IMR-90 (cell line): ENCODE data around the gene BRCC3. TPM values are rescaled to one million over a fixed set of nuclear protein-coding genes. Genes with fewer than 3 reads are reported as not detected.

Source experiments
- ATAC-seq: fragments of 200-7000 bp; cut with Tn5 transposase; 2 replicates; pipeline ENCODE4 v1.9.1; 2020; ENCODE audit warnings: low read depth, mild to moderate bottlenecking, moderate library complexity
- BruUV-seq: library from RNA; stranded (reverse); fragments of 400-500 nt; replicated peaks from 2 replicates; lab custom pipeline; 2021; lab: Mats Ljungman, UMichigan
- CTCF ChIA-PET: fragments of 300-600 bp; formaldehyde crosslinking; extraction: SDS; loops from one replicate; lab custom pipeline; 2021; ENCODE audit warnings: antibody characterized with exemption; lab: Yijun Ruan, JAX
- POLR2A ChIA-PET: fragments of 300-600 bp; sonication (Branson Sonifier 250); formaldehyde crosslinking; loops from one replicate; lab custom pipeline; 2022; ENCODE audit warnings: antibody characterized with exemption; ENCODE audit not compliant: unreplicated experiment; lab: Charles Lee
- DNase-seq: peaks from one replicate; pipeline ENCODE4 v3.0.0; 2013
- H2AFZ ChIP-seq: replicated peaks from 2 replicates; pipeline ENCODE3; 2013; ENCODE audit warnings: low read length, mild to moderate bottlenecking; ENCODE audit not compliant: poor library complexity
- H2AK5ac ChIP-seq: 2 replicates; pipeline ENCODE4 v1.6.1; 2013; ENCODE audit warnings: low read depth, low read length, inconsistent platforms
- H2AK9ac ChIP-seq: replicated peaks from 2 replicates; pipeline ENCODE3; 2013; ENCODE audit warnings: mild to moderate bottlenecking, low read depth, low read length, moderate library complexity; ENCODE audit not compliant: poor library complexity
- H2BK120ac ChIP-seq: 2 replicates; pipeline ENCODE4 v1.6.1; 2013; ENCODE audit warnings: low read depth, low read length, inconsistent platforms
- H2BK15ac ChIP-seq: 3 replicates; pipeline ENCODE4 v1.6.1; 2013; ENCODE audit warnings: low read depth, low read length, inconsistent platforms
- H2BK20ac ChIP-seq: 2 replicates; pipeline ENCODE4 v1.6.1; 2013; ENCODE audit warnings: low read depth, mild to moderate bottlenecking, inconsistent platforms, low read length, moderate library complexity
- H2BK5ac ChIP-seq: 2 replicates; pipeline ENCODE4 v1.6.1; 2013; ENCODE audit warnings: mild to moderate bottlenecking, low read depth, low read length, inconsistent platforms; ENCODE audit not compliant: poor library complexity, severe bottlenecking
- H3K14ac ChIP-seq: replicated peaks from 2 replicates; pipeline ENCODE4 v1.6.1; 2013; ENCODE audit warnings: low read depth, low read length, inconsistent platforms
- H3K18ac ChIP-seq: 2 replicates; pipeline ENCODE4 v1.6.1; 2013; ENCODE audit warnings: low read depth, low read length, control low read depth
- H3K23ac ChIP-seq: 2 replicates; pipeline ENCODE4 v1.6.1; 2013; ENCODE audit warnings: low read depth, low read length, inconsistent platforms
- H3K27ac ChIP-seq: 2 replicates; pipeline ENCODE4 v1.5.1; 2013; ENCODE audit warnings: mild to moderate bottlenecking, control low read depth, low read length; ENCODE audit not compliant: insufficient read depth
- H3K27me3 ChIP-seq: 2 replicates; pipeline ENCODE4 v1.6.1; 2013; ENCODE audit warnings: low read length; ENCODE audit not compliant: control insufficient read depth, insufficient read depth
- H3K36me3 ChIP-seq: 2 replicates; pipeline ENCODE4 v1.6.1; 2013; ENCODE audit warnings: low read length, mixed read lengths; ENCODE audit not compliant: control insufficient read depth, insufficient read depth
- H3K4ac ChIP-seq: 2 replicates; pipeline ENCODE4 v1.6.1; 2013; ENCODE audit warnings: low read depth, low read length, inconsistent platforms
- H3K4me1 ChIP-seq: 2 replicates; pipeline ENCODE4 v1.6.1; 2013; ENCODE audit warnings: low read length, mixed read lengths; ENCODE audit not compliant: control insufficient read depth, insufficient read depth
- H3K4me2 ChIP-seq: 2 replicates; pipeline ENCODE4 v1.6.1; 2013; ENCODE audit warnings: low read depth, mild to moderate bottlenecking, control low read depth, low read length, moderate library complexity
- H3K4me3 ChIP-seq: 2 replicates; pipeline ENCODE4 v1.5.1; 2013; ENCODE audit warnings: low read depth, mild to moderate bottlenecking, control low read depth, low read length, moderate library complexity; ENCODE audit not compliant: insufficient read depth
- H3K56ac ChIP-seq: 2 replicates; pipeline ENCODE4 v1.6.1; 2013; ENCODE audit warnings: low read length, inconsistent platforms; ENCODE audit not compliant: insufficient read depth; ENCODE audit errors: extremely low read depth
- H3K79me1 ChIP-seq, 2 experiments: 2 replicates each; pipeline ENCODE4 v1.6.1; 2013; ENCODE audit warnings: low read length in 2 of 2, inconsistent platforms in 1 of 2, low read depth in 1 of 2
- H3K9ac ChIP-seq: 2 replicates; pipeline ENCODE4 v1.6.1; 2013; ENCODE audit warnings: low read depth, low read length, control low read depth
- H3K9me1 ChIP-seq: 2 replicates; pipeline ENCODE4 v1.6.1; 2013; ENCODE audit warnings: low read length, inconsistent platforms; ENCODE audit not compliant: insufficient read depth
- H3K9me3 ChIP-seq: 2 replicates; pipeline ENCODE4 v1.6.1; 2013; ENCODE audit warnings: low read length; ENCODE audit not compliant: control insufficient read depth, insufficient read depth
- H4K20me1 ChIP-seq: 2 replicates; pipeline ENCODE4 v1.6.1; 2013; ENCODE audit warnings: low read length, inconsistent platforms; ENCODE audit not compliant: insufficient read depth
- H4K5ac ChIP-seq: 2 replicates; pipeline ENCODE4 v1.6.1; 2013; ENCODE audit warnings: mild to moderate bottlenecking, low read depth, low read length, control low read depth
- H4K8ac ChIP-seq, 2 experiments: 2 replicates each; pipeline ENCODE4 v1.6.1; 2013; ENCODE audit warnings: low read depth in 2 of 2, low read length in 2 of 2, control low read depth in 1 of 2, inconsistent platforms in 1 of 2
- H4K91ac ChIP-seq: 2 replicates; pipeline ENCODE4 v1.6.1; 2013; ENCODE audit warnings: low read depth, low read length, inconsistent platforms; ENCODE audit not compliant: insufficient read depth
- BHLHE40 ChIP-seq: fragments of 150-350 bp; IDR thresholded peaks from 2 replicates; pipeline ENCODE4 v1.6.1; 2016; ENCODE audit warnings: mild to moderate bottlenecking, low read depth, low read length
- CHD1 ChIP-seq: IDR thresholded peaks from 2 replicates; pipeline ENCODE4 v1.6.1; 2012; ENCODE audit warnings: low read depth, low read length, improper control_type of control experiment
- RAD21 ChIP-seq: IDR thresholded peaks from 2 replicates; pipeline ENCODE4 v1.6.1; 2012; ENCODE audit warnings: low read length, improper control_type of control experiment
- WGBS, 2 experiments: methylation state at CpG; one replicate each; pipeline versions ENCODE4 v1.1.5 to v1.1.7; 2013; ENCODE audit warnings: missing lambda C conversion rate in 2 of 2; ENCODE audit not compliant: insufficient read length in 1 of 2; ENCODE audit errors: extremely low coverage in 2 of 2; 5-methylcytosine and 5-hydroxymethylcytosine counted together
- dilution Hi-C: fragments of 300-500 bp; cut with HindIII; formaldehyde crosslinking; loops from one replicate; pipeline ENCODE4 v1.14.3; 2018; ENCODE audit warnings: low sequenced_read_pairs; ENCODE audit not compliant: unreplicated experiment
- in situ Hi-C: fragments of 300-500 bp; cut with MboI; formaldehyde crosslinking; loops from 3 replicates; pipeline ENCODE4 v1.14.3; 2019; ENCODE audit warnings: low sequenced_read_pairs, inconsistent platforms, mixed read lengths
- intact Hi-C: fragments of 100-400 bp; cut with micrococcal nuclease; formaldehyde crosslinking; loops from 2 replicates; pipeline ENCODE4 v1.10.0; 2022
- polyA plus RNA-seq, 3 experiments: library from polyadenylated mRNA; depleted of rRNA; stranded (reverse); fragments of >200 nt; gene quantifications; 2 replicates each; pipeline ENCODE4 v1.2.3, GENCODE V29; 2012; ENCODE audit warnings: low replicate concordance in 1 of 3
- total RNA-seq: library from RNA; depleted of rRNA; stranded (reverse); fragments of >200 nt; gene quantifications from 2 replicates; pipeline ENCODE4 v1.2.3, GENCODE V29; 2012
- TF ChIP-seq, protein P1 (sequence below): fragments of 150-350 bp; IDR thresholded peaks from 2 replicates; pipeline ENCODE4 v1.6.1; 2016; ENCODE audit warnings: low read depth, mild to moderate bottlenecking, low read length, moderate library complexity, borderline replicate concordance

BRCC3 gene
- total and polyA plus RNA-seq, 2 of the 4 experiments (the other 2 are of a cell fraction), result 14.4 to 24.7 TPM

DNA sequence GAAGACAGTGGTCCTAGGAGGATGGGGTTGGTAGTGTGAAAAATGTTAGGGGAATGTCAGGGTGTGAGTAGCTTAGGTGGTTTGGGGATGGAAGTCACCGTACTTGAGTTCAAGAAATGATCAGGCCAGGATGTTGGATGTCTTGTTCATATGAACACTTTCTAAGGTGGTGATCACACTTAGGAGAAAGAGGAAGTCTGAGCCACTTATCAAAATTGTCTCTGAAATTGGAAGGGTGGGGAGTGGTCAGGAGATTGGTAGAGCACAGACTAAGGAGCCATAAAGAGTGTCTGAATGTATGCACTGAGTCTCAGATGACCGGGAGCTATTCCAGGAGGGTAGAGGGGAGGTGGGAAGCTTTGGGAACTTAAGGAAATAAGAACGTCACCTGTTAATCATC lies 17.7 kb upstream of the BRCC3 start:
- H3K56ac ChIP-seq, result no peak overlapping the region
- ATAC-seq, result no peak
- H3K27ac ChIP-seq, result no peak overlapping the region
- intact Hi-C loops (no loop called here), dilution Hi-C loops (no loop called here), in situ Hi-C loops (no loop called here)
- H2AK9ac ChIP-seq, result no peak overlapping the region
- no peaks in the 10 kb centered on the region for H3K79me1 ChIP-seq
- 83% methylated on average over 2 of the region's 3 CpGs; no CpG with 5 or more reads in 1 of the 2 experiments for WGBS, 2 experiments
- peaks cover 2% of the 10 kb centered on the region; the same call in 1 of the 2 replicates for H3K36me3 ChIP-seq
- H3K27me3 ChIP-seq, result no peaks in the 10 kb centered on the region
- POLR2A ChIA-PET, result no interaction called here
- H4K20me1 ChIP-seq, result no peaks in the 10 kb centered on the region
- no peak overlapping the region for H4K8ac ChIP-seq
- no peak overlapping the region for H3K18ac ChIP-seq
- H3K14ac ChIP-seq, result no peak overlapping the region
- CTCF ChIA-PET, result no interaction called here
- no peak overlapping the region for H2AFZ ChIP-seq
- H4K5ac ChIP-seq, result no peak overlapping the region
- no peak overlapping the region for H2AK5ac ChIP-seq
- DNase-seq, result no peak
- H3K4me3 ChIP-seq, result no peak overlapping the region
- H3K9me3 ChIP-seq, result no peaks in the 10 kb centered on the region
- no peak overlapping the region for H3K23ac ChIP-seq
- H4K91ac ChIP-seq, result no peak overlapping the region
- H3K9ac ChIP-seq, result no peak overlapping the region
- no peaks in the 10 kb centered on the region for H3K9me1 ChIP-seq
- no peak overlapping the region for H2BK15ac ChIP-seq
- no peak overlapping the region for H3K4ac ChIP-seq
- TF ChIP-seq, protein P1, sequence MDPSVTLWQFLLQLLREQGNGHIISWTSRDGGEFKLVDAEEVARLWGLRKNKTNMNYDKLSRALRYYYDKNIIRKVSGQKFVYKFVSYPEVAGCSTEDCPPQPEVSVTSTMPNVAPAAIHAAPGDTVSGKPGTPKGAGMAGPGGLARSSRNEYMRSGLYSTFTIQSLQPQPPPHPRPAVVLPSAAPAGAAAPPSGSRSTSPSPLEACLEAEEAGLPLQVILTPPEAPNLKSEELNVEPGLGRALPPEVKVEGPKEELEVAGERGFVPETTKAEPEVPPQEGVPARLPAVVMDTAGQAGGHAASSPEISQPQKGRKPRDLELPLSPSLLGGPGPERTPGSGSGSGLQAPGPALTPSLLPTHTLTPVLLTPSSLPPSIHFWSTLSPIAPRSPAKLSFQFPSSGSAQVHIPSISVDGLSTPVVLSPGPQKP, result no peak
- TF ChIP-seq CHD1, result no peak
- no peak for TF ChIP-seq RAD21
- no peak for TF ChIP-seq BHLHE40
- no peak overlapping the region for H2BK5ac ChIP-seq
- no peak overlapping the region for H3K4me2 ChIP-seq
- no peak overlapping the region for H2BK120ac ChIP-seq
- no peak overlapping the region for H2BK20ac ChIP-seq
- H3K4me1 ChIP-seq, result no peaks in the 10 kb centered on the region
- no TSS peak for BruUV-seq
